Fibroblast of peridontal ligament (primary cell): ENCODE data around the gene RFC5.
A peak's percentile ranks its signal among the peaks of the same experiment; 100 is the strongest.
"Not testable (repeated sequence)": the region's sequence is repeated elsewhere in the genome, so short reads cannot be mapped to it uniquely, and the experiment has no call there.

Source experiments
- DNase-seq: peaks from one replicate; pipeline ENCODE4 v3.0.0-alpha.2; 2010; ENCODE audit errors: extremely low read depth

Gene RFC5

GRCh38 chr12:118016424-118017264 is at the start of gene RFC5:
RFC5 (plus strand) TSS chr12:118016703; CDS start chr12:118016828, 125 bp downstream.
- DNase-seq, result peak; percentile 94

- DNase-seq, result no peak
Measured at GRCh38 chr12:117967043-117967442, 49.5 kb upstream of the RFC5 start.

- DNase-seq, result no peak
Measured at GRCh38 chr12:117967512-117967911, 49.0 kb upstream of the RFC5 start.

GRCh38 chr12:117968151-117968789 is 48.2 kb upstream of the RFC5 start:
- no peak for DNase-seq

- no peak for DNase-seq
Measured at GRCh38 chr12:117968826-117969659, 47.5 kb upstream of the RFC5 start, which contains the start of gene KSR2. KSR2 (minus strand) TSS chr12:117968990; CDS start chr12:117968255, 735 bp downstream.

- DNase-seq, result no peak
Measured at GRCh38 chr12:117970334-117970733, 46.2 kb upstream of the RFC5 start.

- DNase-seq, result no peak
Measured at GRCh38 chr12:117972301-117972700, 44.2 kb upstream of the RFC5 start.

- DNase-seq, result no peak
Measured at GRCh38 chr12:117975006-117975405, 41.5 kb upstream of the RFC5 start.

- DNase-seq, result no peak
Measured at GRCh38 chr12:117977373-117977772, 39.1 kb upstream of the RFC5 start.

- peak; percentile 85 for DNase-seq
Measured at GRCh38 chr12:117980616-117981015, 35.9 kb upstream of the RFC5 start.

GRCh38 chr12:117981267-117981666 is 35.2 kb upstream of the RFC5 start:
- no peak for DNase-seq

GRCh38 chr12:117985182-117985581 is 31.3 kb upstream of the RFC5 start:
- no peak for DNase-seq

- DNase-seq, result peak; percentile 51
Measured at GRCh38 chr12:117986705-117987469, 29.6 kb upstream of the RFC5 start.

- DNase-seq, result no peak
Measured at GRCh38 chr12:117994551-117995438, 21.7 kb upstream of the RFC5 start.

GRCh38 chr12:117998719-117999118 is 17.8 kb upstream of the RFC5 start:
- no peak for DNase-seq

- DNase-seq, result not testable (repeated sequence)
Measured at GRCh38 chr12:117999806-118000205, 16.7 kb upstream of the RFC5 start.

- no peak for DNase-seq
Measured at GRCh38 chr12:118010903-118011302, 5.6 kb upstream of the RFC5 start.

GRCh38 chr12:118011377-118011776 is 5.1 kb upstream of the RFC5 start:
- DNase-seq, result no peak

- no peak for DNase-seq
Measured at GRCh38 chr12:118011961-118012360, 4.5 kb upstream of the RFC5 start.

- DNase-seq, result no peak
Measured at GRCh38 chr12:118013283-118013682, 3.2 kb upstream of the RFC5 start.
